HG02642 (cell line): ENCODE results near the gene TBC1D22A.

Experiments
- ATAC-seq: cut with Tn5 transposase; IDR thresholded peaks from one replicate; pipeline ENCODE4 v1.9.1; 2021; ENCODE audit warnings: mild to moderate bottlenecking; ENCODE audit not compliant: unreplicated experiment, poor library complexity

Gene TBC1D22A

DNA sequence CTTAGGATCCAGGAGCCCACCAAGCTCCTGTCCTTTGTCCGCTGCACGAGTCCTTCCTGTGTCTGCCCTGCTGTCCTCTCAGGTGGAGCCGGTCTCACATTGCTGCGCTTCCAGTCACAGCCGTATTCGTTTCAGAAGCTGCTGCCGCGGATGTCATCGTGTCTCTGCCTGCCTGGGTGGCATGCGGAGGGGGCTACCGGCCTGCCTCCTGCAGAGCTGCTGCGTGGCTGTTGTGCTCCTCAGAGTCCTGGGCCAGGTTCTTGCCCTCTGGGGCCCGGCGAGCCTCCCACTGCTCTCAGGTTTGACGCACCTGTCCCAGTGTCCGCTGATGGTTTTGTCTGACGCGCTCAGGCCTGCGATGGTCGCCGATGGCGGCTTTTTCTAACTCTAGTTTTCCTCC is 254.2 kb downstream of the TBC1D22A start:
- no peak for ATAC-seq

DNA sequence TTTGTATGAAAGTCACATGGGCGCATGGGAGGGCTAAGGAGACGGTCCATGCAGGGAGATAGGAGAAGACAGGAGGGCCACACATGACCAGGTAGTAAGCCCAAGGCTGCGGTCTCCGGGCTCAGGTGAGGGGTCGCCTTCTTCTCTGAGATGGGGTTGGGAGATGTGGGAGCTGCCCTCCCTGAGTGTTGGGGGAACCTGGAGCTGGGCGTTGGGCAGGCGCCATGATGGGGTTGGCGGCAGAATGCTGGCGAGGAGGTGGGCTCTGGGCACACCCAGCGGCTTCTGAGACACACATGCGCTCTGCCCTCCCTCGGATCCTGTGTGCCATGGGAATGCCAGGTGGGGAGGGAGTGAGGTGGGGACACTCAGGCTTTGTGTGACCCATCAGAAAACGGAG is 254.8 kb downstream of the TBC1D22A start:
- no peak for ATAC-seq

DNA sequence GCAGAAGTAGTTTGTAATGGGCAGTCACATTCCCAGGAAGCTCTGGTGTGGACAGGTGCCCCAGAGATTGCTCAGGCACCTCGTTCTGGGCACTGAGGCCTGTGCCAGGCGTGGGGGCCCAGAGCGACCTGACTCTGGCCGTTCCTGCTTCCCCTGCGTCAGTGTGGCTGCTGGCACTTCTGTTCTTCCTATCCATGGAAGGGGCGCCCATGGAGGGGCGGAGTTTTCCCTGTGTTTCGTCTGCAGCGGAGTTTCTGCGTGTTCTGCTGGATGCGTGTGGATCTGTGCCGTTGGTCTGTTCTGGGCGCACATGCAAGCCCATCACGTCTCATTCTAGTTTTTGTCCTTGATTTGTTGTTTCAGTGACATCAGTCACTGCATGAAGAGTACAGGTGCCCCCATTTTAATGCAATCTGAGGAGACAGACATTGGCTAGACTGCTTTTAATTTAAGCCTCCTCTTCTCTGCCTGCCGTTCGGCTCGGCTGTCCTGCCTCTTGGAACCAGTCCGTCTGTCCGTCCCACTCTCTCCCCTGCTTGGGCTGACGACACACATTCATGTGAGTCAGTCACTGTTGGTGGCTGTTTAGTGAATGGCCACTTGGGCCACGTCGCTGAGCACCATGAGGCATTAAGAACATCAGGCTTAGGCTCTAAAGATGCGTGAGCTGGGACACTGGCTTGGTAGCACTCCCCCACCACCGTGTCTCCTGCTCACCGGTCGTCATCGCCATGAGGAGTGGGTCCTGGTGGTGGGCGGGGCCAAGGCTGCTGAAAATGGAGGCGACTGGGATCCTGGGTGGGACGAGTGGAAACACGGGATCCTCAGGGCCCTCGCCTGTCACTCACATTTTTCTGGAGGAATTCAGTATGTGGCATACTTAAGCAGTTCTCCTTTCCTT is 255.8 kb downstream of the TBC1D22A start:
- no peak for ATAC-seq

GRCh38 chr22:47019012-47019790 is 256.8 kb downstream of the TBC1D22A start:
- no peak for ATAC-seq

- no peak for ATAC-seq
These were observed 257.7 kb downstream of the TBC1D22A start for GRCh38 chr22:47020166-47020565.

- no peak for ATAC-seq
These were observed 259.1 kb downstream of the TBC1D22A start for GRCh38 chr22:47021371-47022074.

DNA sequence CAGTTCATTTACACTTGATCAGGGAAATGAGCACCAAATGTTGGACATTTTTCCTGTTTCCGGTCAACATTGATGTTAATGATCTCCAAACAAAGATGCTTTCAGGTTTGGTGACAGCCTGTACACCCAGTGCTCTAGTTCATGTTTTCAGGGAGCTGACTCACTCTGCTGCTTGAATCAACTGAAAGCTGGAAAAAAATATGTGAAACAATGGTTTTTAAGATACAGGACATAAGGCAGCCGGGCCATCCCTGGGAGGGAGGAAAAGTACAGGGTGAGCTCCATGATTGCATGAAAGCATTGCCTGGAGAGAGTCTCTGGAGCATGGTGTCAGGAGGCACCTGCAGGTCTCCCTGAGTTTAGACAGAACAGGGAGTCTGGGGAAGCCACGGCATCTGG is 259.6 kb downstream of the TBC1D22A start:
- ATAC-seq, result no peak

DNA sequence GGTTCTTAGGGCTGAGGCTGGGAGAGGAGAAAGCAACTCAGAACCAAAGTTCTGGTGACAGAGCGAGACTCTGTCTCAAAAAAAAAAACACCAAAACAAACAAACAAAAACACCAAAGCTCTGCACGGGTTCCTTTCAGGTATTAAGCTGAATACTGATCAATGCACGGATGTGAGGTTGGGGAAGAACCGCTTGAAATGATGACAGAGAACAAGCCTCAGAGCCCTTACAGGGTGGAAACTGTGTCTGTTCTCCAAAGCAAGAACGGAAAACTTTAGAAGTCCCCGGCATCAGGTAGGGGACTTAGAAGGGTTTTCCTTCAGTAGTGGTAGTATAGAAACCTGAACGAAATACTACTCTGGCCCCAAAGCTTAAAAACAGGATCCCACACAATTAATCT is 260.0 kb downstream of the TBC1D22A start:
- no peak for ATAC-seq

GRCh38 chr22:47023871-47024270 is 261.4 kb downstream of the TBC1D22A start:
- no peak for ATAC-seq

DNA sequence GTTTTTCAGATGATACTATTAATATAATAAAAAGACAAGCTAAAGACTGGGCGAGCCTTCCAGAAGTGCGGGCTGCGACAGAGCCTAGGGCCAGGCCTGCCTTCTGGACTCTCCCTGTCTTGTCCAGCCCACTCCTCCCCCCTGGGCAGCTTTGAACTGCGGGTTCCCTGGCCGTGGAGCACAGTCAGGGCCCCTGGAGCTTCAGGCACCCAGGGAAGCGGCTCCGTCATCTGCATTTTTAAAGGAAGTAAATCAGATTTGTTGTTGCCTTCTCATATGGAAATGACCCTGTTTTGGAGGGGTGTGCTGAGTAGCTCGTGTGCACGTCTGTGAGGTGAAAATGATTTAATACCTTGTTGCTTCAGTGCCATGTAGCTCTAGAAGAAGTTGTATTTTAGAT is 265.3 kb downstream of the TBC1D22A start:
- no peak for ATAC-seq

- no peak for ATAC-seq
These were observed 267.0 kb downstream of the TBC1D22A start for GRCh38 chr22:47029244-47030074.

- ATAC-seq, result no peak
These were observed 267.8 kb downstream of the TBC1D22A start for GRCh38 chr22:47030143-47030661.

DNA sequence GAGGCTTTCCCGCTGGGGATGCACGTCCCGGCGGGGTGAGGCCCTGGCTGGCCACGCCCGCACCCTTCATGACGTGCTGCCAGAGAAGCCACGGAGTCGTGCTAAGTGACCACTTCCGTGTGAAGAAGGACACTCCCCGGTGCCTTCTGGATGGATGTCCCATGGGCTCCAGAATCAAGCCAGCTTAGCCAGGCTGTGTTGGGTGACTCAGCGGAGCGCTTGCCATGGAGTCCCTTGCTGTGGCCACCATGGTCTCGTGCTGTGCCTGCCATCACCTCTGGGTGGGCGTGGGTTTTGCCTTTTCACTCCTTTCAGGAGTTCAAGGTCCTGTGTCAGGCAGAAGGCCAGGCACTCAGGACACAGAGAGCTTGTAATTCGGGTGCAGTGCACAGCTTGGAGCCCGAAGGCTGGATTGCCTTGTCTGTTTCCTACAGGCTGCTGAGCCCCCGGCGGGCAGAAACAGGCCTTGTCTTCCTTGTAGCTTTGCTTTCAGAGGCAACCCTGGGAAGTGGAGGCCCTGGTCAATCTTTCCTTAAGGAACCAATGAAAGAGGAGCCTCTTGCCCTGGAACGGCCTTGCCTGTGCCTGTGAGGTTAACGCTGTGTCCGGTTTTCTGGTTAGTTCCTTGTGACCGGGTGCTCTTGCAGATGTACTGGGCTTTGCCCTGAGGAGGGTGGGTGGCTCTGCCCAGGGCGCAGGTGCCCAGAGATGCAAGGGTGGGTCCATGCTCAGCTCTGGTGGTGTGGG is 268.6 kb downstream of the TBC1D22A start:
- no peak for ATAC-seq

- no peak for ATAC-seq
These were observed 269.1 kb downstream of the TBC1D22A start for GRCh38 chr22:47031628-47031915.

DNA sequence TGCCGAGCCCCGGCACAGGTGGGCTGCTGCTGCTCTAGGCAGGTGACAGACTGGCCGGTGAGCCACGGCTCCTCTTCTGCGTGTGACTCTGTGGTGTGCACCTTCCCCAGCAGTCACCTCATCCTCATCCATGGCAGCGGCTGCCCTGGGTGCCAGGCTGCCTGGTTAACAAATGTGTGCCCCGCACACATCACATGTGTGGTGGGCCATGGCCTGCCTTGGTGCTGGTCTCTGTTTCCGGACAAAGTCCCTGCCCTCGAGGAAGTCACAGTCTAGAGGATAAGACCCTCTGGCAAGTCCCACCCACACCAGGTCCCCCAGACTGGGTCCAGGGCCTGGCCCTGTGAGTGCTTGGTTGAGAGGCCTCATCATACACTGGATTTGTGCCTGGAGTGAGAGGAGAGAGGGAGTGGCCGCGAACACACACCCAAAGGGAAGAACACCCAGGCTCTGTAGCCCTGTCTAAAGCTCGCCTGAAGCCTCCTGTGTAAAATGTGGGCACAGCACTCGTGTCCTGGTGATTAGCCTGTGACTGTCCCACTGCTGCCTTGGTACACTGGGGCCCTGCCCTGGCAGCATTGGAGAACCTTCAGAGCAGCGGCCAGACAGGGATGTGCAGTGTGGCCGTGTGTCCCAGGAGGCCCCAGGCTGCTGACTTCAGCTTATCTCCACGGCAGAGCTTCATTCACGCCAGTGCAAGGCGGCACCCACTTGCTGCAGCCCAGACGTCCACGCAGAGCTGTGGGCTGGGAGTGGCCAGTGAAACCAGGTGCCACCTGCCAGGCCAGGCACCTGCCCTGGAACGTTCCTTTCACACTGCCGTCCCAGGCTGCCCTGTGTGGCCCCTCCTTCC is 269.9 kb downstream of the TBC1D22A start:
- no peak for ATAC-seq

DNA sequence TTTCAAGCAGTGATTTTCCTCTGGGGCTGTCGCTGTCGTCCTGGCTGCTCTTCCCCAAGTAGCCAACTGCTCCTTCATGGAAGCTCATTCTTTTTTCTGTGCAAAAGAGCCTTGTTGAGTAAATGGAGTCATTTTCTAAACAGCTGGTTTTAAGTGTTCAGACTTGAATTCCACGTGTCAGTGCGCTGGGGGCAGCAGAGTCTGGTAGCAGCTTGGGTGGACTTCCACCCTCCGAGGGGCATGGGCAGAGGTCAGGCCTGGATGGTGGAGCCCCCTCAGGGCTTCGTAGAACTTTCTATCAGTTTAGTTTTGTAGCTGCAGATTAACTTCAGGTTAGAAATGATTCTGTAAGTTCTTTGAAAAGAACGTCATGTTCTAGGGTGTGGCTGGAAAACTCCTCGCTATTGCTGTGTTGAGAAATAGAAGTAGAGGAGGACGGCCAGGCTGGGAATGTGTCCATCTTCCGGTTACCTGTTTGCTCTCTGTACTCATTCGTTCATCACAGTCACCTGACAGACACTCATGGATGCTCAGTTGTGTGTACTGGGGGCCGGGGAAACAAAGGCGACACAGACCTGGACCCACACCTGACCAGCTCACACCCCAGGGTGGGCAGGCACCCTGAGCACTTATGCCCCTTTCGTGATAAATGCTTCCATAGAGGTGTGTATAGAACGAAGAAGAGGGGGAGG is 270.7 kb downstream of the TBC1D22A start:
- no peak for ATAC-seq

GRCh38 chr22:47033648-47034000 is 271.2 kb downstream of the TBC1D22A start:
- no peak for ATAC-seq
